CD4-positive, alpha-beta memory T cell (primary cell): Measurements from ENCODE around the gene KRTAP4-5. TPM values are rescaled to one million over a fixed set of nuclear protein-coding genes. Genes with fewer than 3 reads are reported as not detected.
A peak's percentile ranks its signal among the peaks of the same experiment; 100 is the strongest.
"Not testable (repeated sequence)": the region's sequence is repeated elsewhere in the genome, so short reads cannot be mapped to it uniquely, and the experiment has no call there.

Experiments
- CTCF ChIA-PET: fragments of 350-600 bp; sonication (Branson Sonifier 250); formaldehyde crosslinking; loops from one replicate; lab custom pipeline; 2021; ENCODE audit warnings: inconsistent platforms; ENCODE audit not compliant: partially characterized antibody; lab: Charles Lee
- POLR2A ChIA-PET: fragments of 350-600 bp; sonication (Branson Sonifier 250); formaldehyde crosslinking; loops from one replicate; lab custom pipeline; 2021; ENCODE audit not compliant: partially characterized antibody; lab: Charles Lee
- DNase-seq, 5 donors: peaks; one replicate each; pipeline versions ENCODE4 v3.0.0 to v3.0.0-alpha.2; 2020 to 2022; ENCODE audit warnings: mixed read lengths in 1 of 5
- H3K27ac ChIP-seq: one replicate; pipeline ENCODE4 v1.7.0; 2013; ENCODE audit warnings: low read depth, low read length
- H3K27me3 ChIP-seq: 2 replicates; pipeline ENCODE4 v1.7.0; 2013; ENCODE audit warnings: mild to moderate bottlenecking, low read length, moderate library complexity; ENCODE audit not compliant: insufficient read depth
- H3K36me3 ChIP-seq: 2 replicates; pipeline ENCODE4 v1.7.0; 2013; ENCODE audit warnings: mild to moderate bottlenecking, low read length, moderate library complexity; ENCODE audit not compliant: insufficient read depth
- H3K4me1 ChIP-seq: 2 replicates; pipeline ENCODE4 v1.7.0; 2013; ENCODE audit warnings: mild to moderate bottlenecking, low read length, moderate library complexity; ENCODE audit not compliant: insufficient read depth
- H3K4me3 ChIP-seq, 2 donors: one replicate each; pipeline ENCODE4 v1.7.0; 2013; ENCODE audit warnings: low read length in 2 of 2, mild to moderate bottlenecking in 1 of 2
- H3K9me3 ChIP-seq, 2 donors: one replicate each; pipeline ENCODE4 v1.7.0; 2013; ENCODE audit warnings: low read length in 2 of 2, control low read depth in 1 of 2; ENCODE audit not compliant: control insufficient read depth in 1 of 2
- H3K27ac Mint-ChIP-seq, 7 donors: one replicate each; pipeline ENCODE4 v1.8.0; 2020 to 2021; ENCODE audit warnings: mixed read lengths in 7 of 7, mild to moderate bottlenecking in 6 of 7, inconsistent platforms in 3 of 7, moderate library complexity in 3 of 7
- H3K27me3 Mint-ChIP-seq, 2 donors: one replicate each; pipeline ENCODE4 v1.8.0; 2020 to 2021; ENCODE audit warnings: mixed read lengths in 2 of 2
- H3K36me3 Mint-ChIP-seq, 2 donors: one replicate each; pipeline ENCODE4 v1.8.0; 2020 to 2021; ENCODE audit warnings: mixed read lengths in 2 of 2, inconsistent platforms in 1 of 2, mild to moderate bottlenecking in 1 of 2
- H3K4me1 Mint-ChIP-seq, 4 donors: one replicate each; pipeline ENCODE4 v1.8.0; 2020 to 2021; ENCODE audit warnings: mixed read lengths in 4 of 4, mild to moderate bottlenecking in 1 of 4
- H3K4me3 Mint-ChIP-seq, 8 donors: one replicate each; pipeline ENCODE4 v1.8.0; 2020 to 2021; ENCODE audit warnings: mixed read lengths in 8 of 8, mild to moderate bottlenecking in 7 of 8, moderate library complexity in 6 of 8, inconsistent platforms in 3 of 8
- H3K9me3 Mint-ChIP-seq, 8 donors: one replicate each; pipeline ENCODE4 v1.8.0; 2020 to 2021; ENCODE audit warnings: mixed read lengths in 8 of 8, mild to moderate bottlenecking in 5 of 8, inconsistent platforms in 3 of 8, moderate library complexity in 1 of 8
- intact Hi-C: fragments of 100-400 bp; cut with micrococcal nuclease; formaldehyde crosslinking; loops from one replicate; pipeline ENCODE4 v1.15.1; 2023
- polyA plus RNA-seq, 2 donors: library from polyadenylated mRNA; unstranded; fragments of 300-500 nt; fragmentation: Illumina TruSeq; gene quantifications; one replicate each; pipeline ENCODE4 v1.2.3, GENCODE V29; 2021
- total RNA-seq, 2 experiments: library from RNA; stranded (reverse); gene quantifications; one replicate each; pipeline ENCODE4 v1.2.3, GENCODE V29; 2021

KRTAP4-5 gene
- total and polyA plus RNA-seq, 4 experiments from 2014 or later = not detected

DNA sequence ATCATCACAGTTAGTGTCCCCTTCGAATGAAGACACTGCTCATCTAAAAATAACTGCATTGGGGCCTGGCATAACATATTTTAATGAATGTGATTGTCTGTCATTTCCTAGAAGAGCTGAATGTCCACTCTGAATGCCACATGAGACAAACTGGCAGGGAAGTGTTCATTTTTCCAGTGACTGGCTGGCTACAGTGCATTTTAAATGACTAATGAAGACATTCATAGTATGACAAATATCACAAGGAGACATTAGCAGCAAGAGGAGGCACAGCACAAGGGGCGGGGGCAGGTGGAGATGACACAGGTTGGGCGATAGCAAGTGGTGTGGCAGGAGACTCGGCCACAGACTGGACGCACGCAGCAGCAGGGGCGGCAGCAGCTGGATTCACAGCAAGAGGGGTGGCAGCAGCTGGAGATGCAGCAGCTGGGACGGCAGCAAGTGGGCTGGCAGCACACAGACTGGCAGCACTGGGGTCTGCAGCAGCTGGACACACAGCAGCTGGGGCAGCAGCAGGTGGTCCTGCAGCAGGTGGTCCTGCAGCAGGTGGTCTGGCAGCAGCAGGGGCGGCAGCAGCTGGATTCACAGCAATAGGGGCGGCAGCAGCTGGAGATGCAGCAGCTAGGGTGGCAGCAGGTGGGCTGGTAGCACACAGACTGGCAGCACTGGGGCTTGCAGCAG, 514 bp downstream of the KRTAP4-5 start:
- POLR2A ChIA-PET, CTCF ChIA-PET, H3K4me1 ChIP-seq, intact Hi-C loops, H3K27me3 ChIP-seq, DNase-seq, H3K9me3 Mint-ChIP-seq, H3K36me3 Mint-ChIP-seq, H3K4me3 ChIP-seq, H3K36me3 ChIP-seq, H3K4me3 Mint-ChIP-seq, H3K27ac ChIP-seq, H3K27me3 Mint-ChIP-seq, H3K9me3 ChIP-seq, H3K4me1 Mint-ChIP-seq, H3K27ac Mint-ChIP-seq: not testable (repeated sequence)

DNA sequence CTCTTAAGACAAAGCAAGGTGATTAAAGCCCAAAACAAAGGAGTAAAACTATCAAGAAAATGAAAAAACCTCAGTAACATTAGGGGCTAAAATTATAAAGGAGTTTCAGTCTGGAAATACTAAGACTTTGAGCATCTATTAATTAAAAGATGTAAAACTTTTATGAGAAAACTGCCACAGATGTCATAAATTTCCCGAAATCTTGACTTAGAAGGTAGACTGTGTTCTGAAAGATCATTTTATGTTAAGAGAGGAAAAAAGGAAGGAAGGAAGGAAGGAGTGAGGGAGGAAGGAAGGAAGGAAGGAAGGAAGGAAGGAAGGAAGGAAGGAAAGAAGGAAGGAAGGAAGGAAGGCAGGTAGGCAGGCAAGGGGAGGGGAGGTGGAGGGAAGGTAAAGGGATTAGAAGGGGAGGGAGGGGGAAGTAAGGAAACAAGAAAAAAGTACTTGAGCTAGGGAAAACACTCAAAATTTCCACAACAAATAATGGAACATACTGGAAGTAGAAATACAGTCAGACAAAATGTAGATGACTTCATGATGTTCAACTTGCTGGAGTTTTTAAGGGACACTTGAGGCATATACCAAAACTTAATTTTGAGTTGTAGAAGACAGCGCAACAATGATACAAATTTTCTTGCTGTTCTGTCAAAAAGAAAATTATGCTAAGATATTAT, 2.0 kb downstream of the KRTAP4-5 start:
- POLR2A ChIA-PET = no interaction called here
- CTCF ChIA-PET = interaction anchor here (1.3 kb wide), 1 partner anchor 175 kb away, joined by 4 read pairs; no protein-coding TSS in a partner anchor
- peaks cover 0 to 1% (median 0%) of the 10 kb centered on the region in 4 donors for H3K4me1 Mint-ChIP-seq
- intact Hi-C loops = no loop called here
- H3K36me3 ChIP-seq = no peaks in the 10 kb centered on the region
- peaks cover 0 to 24% (median 13%) of the 10 kb centered on the region in 8 donors for H3K9me3 Mint-ChIP-seq
- DNase-seq = no peak
- H3K27ac Mint-ChIP-seq = peak overlapping the region in 1 of 7 donors; percentile 76
- no peak overlapping the region for H3K4me3 ChIP-seq
- H3K27me3 Mint-ChIP-seq = peaks cover 0 to 3% of the 10 kb centered on the region in 2 donors
- H3K4me3 Mint-ChIP-seq = no peak overlapping the region
- peaks cover 7 to 8% of the 10 kb centered on the region in 2 donors for H3K36me3 Mint-ChIP-seq
- no peaks in the 10 kb centered on the region for H3K27me3 ChIP-seq
- H3K9me3 ChIP-seq = no peaks in the 10 kb centered on the region
- no peak overlapping the region for H3K27ac ChIP-seq
- H3K4me1 ChIP-seq = no peaks in the 10 kb centered on the region

DNA sequence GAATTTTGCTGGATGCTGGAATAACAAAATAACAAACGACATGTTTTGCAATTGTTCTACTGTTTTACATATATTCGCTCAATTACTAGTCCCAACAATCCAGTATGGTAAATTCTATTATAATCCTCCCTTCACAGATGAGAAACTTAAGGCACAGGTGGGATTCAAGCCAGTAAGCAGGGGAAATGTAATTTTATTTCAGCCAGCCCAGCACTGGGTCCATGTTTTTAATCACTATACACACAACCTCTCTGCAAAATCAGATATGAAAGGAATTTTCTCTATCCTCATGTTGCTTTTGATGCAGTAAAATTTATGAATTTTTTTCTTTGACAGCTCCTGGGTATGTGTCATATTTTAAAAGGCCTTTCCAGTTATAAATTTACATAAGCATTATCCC, 4.4 kb downstream of the KRTAP4-5 start:
- Mint-ChIP-seq H3K9me3 (peaks cover 0 to 38% (median 22%) of the 10 kb centered on the region in 8 donors), H3K4me3 (no peak overlapping the region), H3K27ac (no peak overlapping the region), H3K36me3 (peaks cover 8 to 16% of the 10 kb centered on the region in 2 donors), H3K27me3 (peaks cover 0 to 3% of the 10 kb centered on the region in 2 donors), H3K4me1 (peaks cover 0 to 6% (median under 1%) of the 10 kb centered on the region in 4 donors)
- ChIA-PET POLR2A (no interaction called here), CTCF (no interaction called here)
- H3K36me3 ChIP-seq = no peaks in the 10 kb centered on the region
- no peak overlapping the region for H3K4me3 ChIP-seq
- H3K27ac ChIP-seq = no peak overlapping the region
- H3K9me3 ChIP-seq = no peaks in the 10 kb centered on the region
- intact Hi-C loops = no loop called here
- H3K27me3 ChIP-seq = no peaks in the 10 kb centered on the region
- no peaks in the 10 kb centered on the region for H3K4me1 ChIP-seq
- no peak for DNase-seq

DNA sequence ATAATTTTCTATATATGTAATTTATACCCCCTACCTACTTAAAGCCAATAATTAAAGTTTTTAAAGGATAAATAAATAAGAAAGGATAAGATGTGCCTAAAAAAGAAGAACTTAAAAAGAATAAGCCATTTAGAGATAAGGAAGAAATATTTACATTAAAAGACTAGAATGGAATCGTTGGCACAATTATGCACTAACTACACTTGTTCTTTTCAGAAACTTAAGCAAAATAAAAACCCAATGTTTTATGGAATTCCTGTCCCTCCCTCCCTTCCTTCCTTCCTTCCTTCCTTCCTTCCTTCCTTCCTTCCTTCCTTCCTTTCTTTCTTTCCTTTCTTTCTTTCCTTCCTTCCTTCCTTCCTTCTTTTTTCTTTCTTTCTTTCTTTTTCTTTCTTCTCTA, 4.8 kb downstream of the KRTAP4-5 start:
- Mint-ChIP-seq H3K4me1 (peaks cover 0 to 7% (median under 1%) of the 10 kb centered on the region in 4 donors), H3K4me3 (no peak overlapping the region), H3K36me3 (peaks cover 8 to 16% of the 10 kb centered on the region in 2 donors), H3K27ac (no peak overlapping the region), H3K27me3 (peaks cover 0 to 3% of the 10 kb centered on the region in 2 donors), H3K9me3 (peaks cover 0 to 38% (median 22%) of the 10 kb centered on the region in 8 donors)
- no peaks in the 10 kb centered on the region for H3K9me3 ChIP-seq
- intact Hi-C loops = no loop called here
- ChIA-PET CTCF (no interaction called here), POLR2A (no interaction called here)
- no peaks in the 10 kb centered on the region for H3K27me3 ChIP-seq
- DNase-seq = no peak
- H3K27ac ChIP-seq = no peak overlapping the region
- H3K4me3 ChIP-seq = no peak overlapping the region
- H3K36me3 ChIP-seq = no peaks in the 10 kb centered on the region
- no peaks in the 10 kb centered on the region for H3K4me1 ChIP-seq

DNA sequence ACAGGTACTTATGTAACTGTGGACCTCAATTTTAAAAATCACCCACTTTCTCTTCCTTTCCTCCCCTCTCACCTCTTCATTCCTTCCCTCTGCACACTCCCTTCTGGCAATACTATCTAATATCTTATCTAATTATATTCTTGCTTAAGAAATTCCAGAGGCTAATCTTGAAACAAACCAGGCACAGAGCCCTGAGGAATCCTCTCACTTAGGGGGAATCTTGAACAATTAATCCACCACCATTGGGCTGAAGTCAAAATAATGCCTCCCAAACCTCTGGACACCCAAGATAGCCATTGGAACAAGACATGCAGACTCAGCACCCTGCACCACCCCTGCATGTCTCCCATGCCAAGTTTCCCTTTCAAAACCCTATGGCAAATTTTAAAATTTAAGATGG, 8.3 kb downstream of the KRTAP4-5 start:
- CTCF ChIA-PET = interaction anchor here (0.6 to 0.8 kb wide), 2 partner anchors 11 to 181 kb away, joined by 3 read pairs; no protein-coding TSS in a partner anchor
- Histone ChIP-seq H3K27me3 (no peaks in the 10 kb centered on the region), H3K36me3 (no peaks in the 10 kb centered on the region), H3K4me1 (no peaks in the 10 kb centered on the region), H3K4me3 (no peak overlapping the region), H3K27ac (no peak overlapping the region), H3K9me3 (no peaks in the 10 kb centered on the region)
- no peak for DNase-seq
- peaks cover 5 to 46% (median 30%) of the 10 kb centered on the region in 8 donors for H3K9me3 Mint-ChIP-seq
- peaks cover 5 to 9% of the 10 kb centered on the region in 2 donors for H3K27me3 Mint-ChIP-seq
- peaks cover 10 to 24% of the 10 kb centered on the region in 2 donors for H3K36me3 Mint-ChIP-seq
- POLR2A ChIA-PET = interaction anchor here (0.7 to 1.2 kb wide), 2 partner anchors 10 to 167 kb away, joined by 3 read pairs; no protein-coding TSS in a partner anchor
- no peak overlapping the region for H3K4me3 Mint-ChIP-seq
- intact Hi-C loops = no loop called here
- H3K27ac Mint-ChIP-seq = no peak overlapping the region
- peaks cover 0 to 11% (median 1%) of the 10 kb centered on the region in 4 donors for H3K4me1 Mint-ChIP-seq

DNA sequence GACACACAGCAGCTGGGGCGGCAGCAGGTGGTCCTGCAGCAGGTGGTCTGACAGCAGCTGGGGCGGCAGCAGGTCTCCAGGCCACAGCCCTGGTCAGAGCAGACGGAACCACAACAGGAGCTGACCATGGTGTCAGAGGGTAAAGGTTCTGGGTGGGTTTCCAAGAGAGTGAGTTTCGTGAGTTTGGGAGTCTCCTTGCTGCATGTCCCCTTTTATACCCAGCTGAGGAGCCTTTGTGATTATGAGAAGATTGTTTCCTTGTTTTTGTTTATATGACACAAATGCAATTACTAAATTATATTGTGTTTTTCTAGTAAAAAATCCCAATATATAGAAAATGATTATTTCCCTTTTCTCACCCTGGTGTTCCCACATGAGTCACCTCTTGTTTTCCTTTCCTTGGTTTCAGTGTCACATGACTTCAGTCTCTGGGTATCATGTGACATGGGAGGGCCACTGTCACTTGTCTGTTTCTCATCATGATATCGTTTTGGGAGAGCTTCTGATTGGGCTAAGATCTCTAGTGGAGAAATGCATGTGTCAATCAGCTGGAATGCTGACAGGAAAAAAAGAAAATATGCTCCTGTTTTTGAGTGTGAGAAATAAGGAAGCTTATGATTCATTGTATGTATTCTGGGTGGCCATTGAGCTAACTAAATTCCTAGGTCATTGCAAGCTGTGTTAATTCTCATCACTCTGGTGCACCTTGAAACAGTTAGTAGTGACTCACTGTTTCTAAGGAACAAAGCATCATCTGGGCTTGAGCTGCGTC, 9.1 kb downstream of the KRTAP4-5 start, which contains the start of gene KRTAP4-6:
TSS of gene KRTAP4-6 (minus strand) at position 185 of the 772 bp plus-strand sequence. CDS start at position 128, 57 bp downstream.
- H3K9me3 Mint-ChIP-seq = peaks cover 5 to 46% (median 30%) of the 10 kb centered on the region in 8 donors
- Histone ChIP-seq H3K36me3 (no peaks in the 10 kb centered on the region), H3K4me3 (no peak within 1 kb of the TSS), H3K4me1 (no peaks in the 10 kb centered on the region), H3K9me3 (no peaks in the 10 kb centered on the region), H3K27me3 (no peaks in the 10 kb centered on the region), H3K27ac (no peak within 1 kb of the TSS)
- DNase-seq = no peak
- intact Hi-C loops = no loop called here
- CTCF ChIA-PET = interaction anchor here (0.6 to 0.8 kb wide), 2 partner anchors 10 to 182 kb away, joined by 3 read pairs; no protein-coding TSS in a partner anchor
- H3K27me3 Mint-ChIP-seq = peaks cover 5 to 6% of the 10 kb centered on the region in 2 donors
- peaks cover 10 to 24% of the 10 kb centered on the region in 2 donors for H3K36me3 Mint-ChIP-seq
- peak within 1 kb of the TSS in 1 of 7 donors; percentile 4 for H3K27ac Mint-ChIP-seq
- POLR2A ChIA-PET = interaction anchor here (0.7 to 1.2 kb wide), 3 partner anchors 10 to 168 kb away, joined by 3 read pairs; partner anchors contain the start of gene KRTAP4-2
- no peak within 1 kb of the TSS for H3K4me3 Mint-ChIP-seq
- peaks cover 0 to 11% (median 2%) of the 10 kb centered on the region in 4 donors for H3K4me1 Mint-ChIP-seq
